Activated CD8-positive, alpha-beta memory T cell treated with anti-CD3 and anti-CD28 coated beads, Interleukin-2, amount 50 U/mL, for 48 hours (primary cell): ENCODE measurements around the gene ELMO3.

Experiments used
- DNase-seq: peaks from one replicate; pipeline ENCODE4 v3.0.0-alpha.2; 2020

Gene ELMO3

GRCh38 chr16:67200491-67200890 lies 1.6 kb downstream of the ELMO3 start:
- DNase-seq = no peak

- DNase-seq = no peak
Measured at GRCh38 chr16:67201411-67202345, 2.7 kb downstream of the ELMO3 start.

GRCh38 chr16:67202426-67202825 lies 3.5 kb downstream of the ELMO3 start:
- no peak for DNase-seq

- no peak for DNase-seq
Measured at GRCh38 chr16:67202956-67203493, 4.1 kb downstream of the ELMO3 start.

GRCh38 chr16:67204076-67204475 lies 5.1 kb downstream of the ELMO3 start:
- no peak for DNase-seq

GRCh38 chr16:67206129-67206837 lies 7.4 kb downstream of the ELMO3 start:
- DNase-seq = no peak

- no peak for DNase-seq
Measured at GRCh38 chr16:67206838-67207248, 7.9 kb downstream of the ELMO3 start.

- DNase-seq = no peak
Measured at GRCh38 chr16:67207249-67208091, 8.5 kb downstream of the ELMO3 start.

- no peak for DNase-seq
Measured at GRCh38 chr16:67208154-67208896, 9.4 kb downstream of the ELMO3 start.

- DNase-seq = no peak
Measured at GRCh38 chr16:67209565-67209964, 10.6 kb downstream of the ELMO3 start.

GRCh38 chr16:67210069-67210937 lies 11.4 kb downstream of the ELMO3 start:
- no peak for DNase-seq

GRCh38 chr16:67211674-67212073 lies 12.7 kb downstream of the ELMO3 start:
- no peak for DNase-seq

GRCh38 chr16:67212766-67213165 lies 13.8 kb downstream of the ELMO3 start:
- no peak for DNase-seq

GRCh38 chr16:67213197-67214019 lies 14.5 kb downstream of the ELMO3 start:
- no peak for DNase-seq

GRCh38 chr16:67215706-67216105 lies 16.8 kb downstream of the ELMO3 start:
- DNase-seq = no peak

- no peak for DNase-seq
Measured at GRCh38 chr16:67216612-67217490, 17.9 kb downstream of the ELMO3 start.

GRCh38 chr16:67223992-67224391 lies 25.1 kb downstream of the ELMO3 start:
- DNase-seq = no peak

- no peak for DNase-seq
Measured at GRCh38 chr16:67226295-67226803, 27.4 kb downstream of the ELMO3 start.
